Neural crest cell (in vitro differentiated cells): ENCODE results near the gene ONECUT2. TPM values are rescaled to one million over a fixed set of nuclear protein-coding genes. Genes with fewer than 3 reads are reported as not detected.

Source experiments
- DNase-seq: peaks from one replicate; pipeline ENCODE4 v3.0.0; 2021; ENCODE audit warnings: low read depth, mixed read lengths, low spot score
- H3K27ac Mint-ChIP-seq: one replicate; pipeline ENCODE4 v1.8.0; 2021; ENCODE audit warnings: mild to moderate bottlenecking, mixed read lengths; ENCODE audit not compliant: unreplicated experiment
- H3K27me3 Mint-ChIP-seq: 2 replicates; pipeline ENCODE4 v1.8.0; 2021; ENCODE audit warnings: low read depth, mild to moderate bottlenecking, mixed read lengths
- H3K36me3 Mint-ChIP-seq: 2 replicates; pipeline ENCODE4 v1.8.0; 2021; ENCODE audit warnings: low read depth, mild to moderate bottlenecking, mixed read lengths
- H3K4me1 Mint-ChIP-seq: 2 replicates; pipeline ENCODE4 v1.8.0; 2021; ENCODE audit warnings: mixed read lengths
- H3K4me3 Mint-ChIP-seq: one replicate; pipeline ENCODE4 v1.8.0; 2021; ENCODE audit warnings: mild to moderate bottlenecking, mixed read lengths
- H3K9me3 Mint-ChIP-seq: 2 replicates; pipeline ENCODE4 v1.8.0; 2021; ENCODE audit warnings: mixed read lengths
- CTCF ChIP-seq: fragments of 200-600 bp; sonication (generic); conservative IDR thresholded peaks from 2 replicates; pipeline ENCODE4 v1.5.0; 2021; ENCODE audit warnings: antibody characterized with exemption, mild to moderate bottlenecking
- total RNA-seq: library from RNA; stranded (reverse); gene quantifications from 2 replicates; pipeline ENCODE4 v1.2.1, GENCODE V29; 2021

ONECUT2 gene
- total RNA-seq, 1 donor from 2014 or later, result 8.2 TPM

DNA sequence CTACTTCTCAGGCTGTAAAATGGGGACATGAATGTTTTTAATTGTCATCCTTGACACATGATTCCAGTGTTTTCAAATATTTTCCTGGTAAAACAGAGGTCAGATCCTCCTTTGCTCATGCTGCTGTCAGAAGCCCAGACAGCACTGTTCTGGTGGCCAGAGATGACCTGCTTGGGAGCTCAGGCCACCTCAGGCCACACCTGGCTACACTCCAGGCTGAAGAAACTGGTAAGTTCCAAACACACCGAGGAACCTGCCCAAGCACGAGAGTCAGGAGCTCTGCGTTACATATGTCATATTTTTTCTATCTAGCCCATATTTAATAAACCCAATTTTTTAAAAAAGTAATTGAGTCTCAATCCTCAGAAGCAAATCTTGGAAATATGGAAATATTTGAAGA, 103.4 kb downstream of the ONECUT2 start:
- Mint-ChIP-seq H3K4me3 (no peak overlapping the region), H3K27ac (no peak overlapping the region), H3K9me3 (no peaks in the 10 kb centered on the region), H3K4me1 (peaks cover 34% of the 10 kb centered on the region), H3K36me3 (no peaks in the 10 kb centered on the region), H3K27me3 (peaks cover 4% of the 10 kb centered on the region)
- no peak for DNase-seq
- TF ChIP-seq CTCF, result no peak

- Mint-ChIP-seq H3K9me3 (no peaks in the 10 kb centered on the region), H3K27me3 (peaks cover 2% of the 10 kb centered on the region)
Observed at GRCh38 chr18:57539702-57540101, 104.5 kb downstream of the ONECUT2 start.

More at GRCh38 chr18:57539702-57540101, 104.5 kb downstream of the ONECUT2 start:
- Mint-ChIP-seq H3K36me3 (no peaks in the 10 kb centered on the region), H3K4me1 (peaks cover 25% of the 10 kb centered on the region), H3K27ac (no peak overlapping the region), H3K4me3 (no peak overlapping the region)
- DNase-seq, result no peak
- TF ChIP-seq CTCF, result no peak

Other genes starting within 250 kb of the ONECUT2 start
- 2.6 and 3.1 TPM in 2 replicates for gene ST8SIA3, start 82.8 kb upstream of the ONECUT2 start, total RNA-seq
- 16.9 and 17.9 TPM in 2 replicates for gene FECH, start 151.3 kb downstream of the ONECUT2 start, total RNA-seq
- 108 TPM in 2 replicates for gene NARS1, start 186.5 kb downstream of the ONECUT2 start, total RNA-seq